OCI-LY1 (cell line): ENCODE results near the gene PSMB10.

ENCODE experiments used
- H2AFZ ChIP-seq: fragments of 200-600 bp; sonication (generic), shearing (Covaris generic); 2 replicates; pipeline ENCODE4 v1.6.0; 2014; ENCODE audit warnings: antibody characterized with exemption, mild to moderate bottlenecking, low read length
- H3F3A ChIP-seq: fragments of 200-600 bp; sonication (generic), shearing (Covaris generic); 2 replicates; pipeline ENCODE4 v1.6.0; 2014; ENCODE audit warnings: mild to moderate bottlenecking, antibody characterized with exemption, low read length, moderate library complexity; ENCODE audit not compliant: insufficient read depth
- H3K27ac ChIP-seq: fragments of 200-600 bp; sonication (generic); 2 replicates; pipeline ENCODE4 v1.5.1; 2014; ENCODE audit warnings: low read length, mixed run types, mild to moderate bottlenecking, low read depth; ENCODE audit not compliant: poor library complexity, severe bottlenecking
- H3K27me3 ChIP-seq: fragments of 200-600 bp; sonication (generic); 2 replicates; pipeline ENCODE4 v1.6.0; 2014; ENCODE audit warnings: antibody characterized with exemption, mild to moderate bottlenecking, low read length, moderate library complexity; ENCODE audit not compliant: insufficient read depth
- H3K36me3 ChIP-seq: fragments of 200-600 bp; sonication (generic); 2 replicates; pipeline ENCODE4 v1.6.1; 2014; ENCODE audit warnings: mild to moderate bottlenecking, antibody characterized with exemption, low read length, moderate library complexity, mixed read lengths; ENCODE audit not compliant: insufficient read depth
- H3K4me1 ChIP-seq: fragments of 200-600 bp; sonication (generic); 2 replicates; pipeline ENCODE4 v1.5.1; 2014; ENCODE audit warnings: mild to moderate bottlenecking, low read length, moderate library complexity; ENCODE audit not compliant: insufficient read depth, severe bottlenecking
- H3K4me2 ChIP-seq: fragments of 200-600 bp; sonication (generic), shearing (Covaris generic); 2 replicates; pipeline ENCODE4 v1.6.1; 2014; ENCODE audit warnings: low read length
- H3K4me3 ChIP-seq: fragments of 200-600 bp; sonication (generic); 2 replicates; pipeline ENCODE4 v1.5.1; 2014; ENCODE audit warnings: low read length, low read depth, mild to moderate bottlenecking, mixed read lengths; ENCODE audit not compliant: poor library complexity, severe bottlenecking
- H3K79me2 ChIP-seq: fragments of 200-600 bp; shearing (Covaris generic); 2 replicates; pipeline ENCODE4 v1.6.1; 2016; ENCODE audit warnings: mixed run types, low read length, mixed read lengths; ENCODE audit not compliant: insufficient read depth
- H3K9ac ChIP-seq: fragments of 200-600 bp; sonication (generic), shearing (Covaris generic); 2 replicates; pipeline ENCODE4 v1.6.1; 2014; ENCODE audit warnings: mild to moderate bottlenecking, low read length, mixed read lengths
- H3K9me2 ChIP-seq: fragments of 200-600 bp; sonication (generic), shearing (Covaris generic); 2 replicates; pipeline ENCODE4 v1.6.1; 2014; ENCODE audit warnings: low read depth, mild to moderate bottlenecking, low read length, mixed read lengths
- H3K9me3 ChIP-seq: fragments of 200-600 bp; shearing (Covaris generic); 2 replicates; pipeline ENCODE4 v1.6.1; 2014; ENCODE audit warnings: low read length, mixed read lengths
- H4K20me1 ChIP-seq: fragments of 200-600 bp; sonication (generic), shearing (Covaris generic); 2 replicates; pipeline ENCODE4 v1.6.0; 2016; ENCODE audit warnings: mild to moderate bottlenecking, low read length; ENCODE audit not compliant: insufficient read depth
- CTCF ChIP-seq: fragments of 200-600 bp; sonication (generic), shearing (Covaris generic); IDR thresholded peaks from 2 replicates; pipeline ENCODE4 v1.5.1; 2017; ENCODE audit warnings: mild to moderate bottlenecking, antibody characterized with exemption, low read length, moderate library complexity, mixed read lengths
- EZH2 ChIP-seq: fragments of 200-600 bp; sonication (generic), shearing (Covaris generic); IDR thresholded peaks from 2 replicates; pipeline ENCODE4 v1.8.0; 2017; ENCODE audit warnings: borderline replicate concordance, mixed run types, mild to moderate bottlenecking, antibody characterized with exemption, low read length, moderate library complexity, mixed read lengths

The PSMB10 gene

DNA sequence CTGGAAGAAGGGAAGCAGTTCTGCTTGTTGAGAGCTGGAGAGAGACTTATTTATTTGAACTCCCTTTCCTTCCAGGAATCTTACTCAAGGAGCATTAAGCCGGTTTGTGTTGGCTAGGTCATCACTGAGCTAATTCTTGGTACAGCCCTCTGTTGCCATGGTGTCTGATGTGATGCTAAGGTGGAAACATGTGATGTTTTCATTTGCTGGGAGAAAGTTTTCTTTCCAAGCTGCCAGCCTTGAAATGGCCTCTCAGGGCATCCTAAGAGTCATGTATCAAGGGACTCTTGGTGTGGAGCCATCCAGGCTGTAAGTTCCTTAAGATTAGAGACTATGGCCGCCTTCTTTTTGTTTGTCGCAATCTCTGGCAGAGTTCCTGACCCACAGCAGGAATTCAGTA is 39.4 kb downstream of the PSMB10 start:
- Histone ChIP-seq H3K9me3 (no peaks in the 10 kb centered on the region), H3K9ac (no peak overlapping the region), H3K36me3 (no peaks in the 10 kb centered on the region), H3K4me3 (no peak overlapping the region), H3K9me2 (no peaks in the 10 kb centered on the region), H3F3A (no peaks in the 10 kb centered on the region), H4K20me1 (no peaks in the 10 kb centered on the region), H3K4me1 (peaks cover 17% of the 10 kb centered on the region), H3K4me2 (no peak overlapping the region), H2AFZ (no peak overlapping the region), H3K27me3 (no peaks in the 10 kb centered on the region), H3K27ac (no peak overlapping the region), H3K79me2 (peaks cover 19% of the 10 kb centered on the region)
- TF ChIP-seq CTCF (no peak), EZH2 (no peak)

DNA sequence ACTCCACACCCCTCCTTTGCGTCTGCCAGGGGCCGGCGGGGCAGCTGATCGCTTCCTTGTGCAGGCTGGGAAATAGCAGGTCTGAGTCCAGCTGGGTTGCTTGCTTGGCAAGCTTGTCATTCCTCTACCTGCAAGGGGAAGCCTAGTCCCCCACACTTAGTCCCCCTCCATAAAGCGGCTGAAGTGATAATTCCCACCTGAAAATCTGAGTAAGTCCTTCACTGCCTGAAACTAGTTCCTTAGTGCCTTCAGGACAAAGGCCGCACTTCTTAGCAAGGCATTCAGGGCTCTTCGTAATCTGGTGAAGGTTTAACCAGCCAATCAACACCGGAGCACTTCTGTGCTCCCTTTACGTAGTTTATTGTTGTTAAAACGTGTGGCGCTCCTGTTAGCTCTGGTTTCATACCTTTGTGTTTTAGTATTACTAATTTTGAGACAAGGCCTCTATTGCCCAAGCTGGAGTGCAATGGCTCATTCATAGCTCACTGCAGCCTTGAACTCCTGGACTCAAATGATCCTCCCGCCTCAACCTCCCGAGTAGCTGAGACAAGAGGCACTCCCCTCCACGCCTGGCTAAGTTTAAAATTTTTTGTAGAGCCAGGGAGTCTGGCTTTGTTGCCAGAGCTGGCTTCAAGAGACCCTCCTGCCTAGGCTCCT is 42.8 kb downstream of the PSMB10 start:
- H3F3A ChIP-seq = no peaks in the 10 kb centered on the region
- no peaks in the 10 kb centered on the region for H3K36me3 ChIP-seq
- H3K27ac ChIP-seq = no peak overlapping the region
- no peaks in the 10 kb centered on the region for H4K20me1 ChIP-seq
- peaks cover 19% of the 10 kb centered on the region for H3K79me2 ChIP-seq
- H3K9ac ChIP-seq = peak overlapping the region; percentile 88
- TF ChIP-seq EZH2 (no peak), CTCF (no peak)
- H3K27me3 ChIP-seq = no peaks in the 10 kb centered on the region
- no peaks in the 10 kb centered on the region for H3K9me3 ChIP-seq
- H2AFZ ChIP-seq = no peak overlapping the region
- peaks cover 19% of the 10 kb centered on the region for H3K4me1 ChIP-seq
- H3K4me3 ChIP-seq = peak overlapping the region; percentile 91
- no peaks in the 10 kb centered on the region for H3K9me2 ChIP-seq
- H3K4me2 ChIP-seq = peak overlapping the region; percentile 77

DNA sequence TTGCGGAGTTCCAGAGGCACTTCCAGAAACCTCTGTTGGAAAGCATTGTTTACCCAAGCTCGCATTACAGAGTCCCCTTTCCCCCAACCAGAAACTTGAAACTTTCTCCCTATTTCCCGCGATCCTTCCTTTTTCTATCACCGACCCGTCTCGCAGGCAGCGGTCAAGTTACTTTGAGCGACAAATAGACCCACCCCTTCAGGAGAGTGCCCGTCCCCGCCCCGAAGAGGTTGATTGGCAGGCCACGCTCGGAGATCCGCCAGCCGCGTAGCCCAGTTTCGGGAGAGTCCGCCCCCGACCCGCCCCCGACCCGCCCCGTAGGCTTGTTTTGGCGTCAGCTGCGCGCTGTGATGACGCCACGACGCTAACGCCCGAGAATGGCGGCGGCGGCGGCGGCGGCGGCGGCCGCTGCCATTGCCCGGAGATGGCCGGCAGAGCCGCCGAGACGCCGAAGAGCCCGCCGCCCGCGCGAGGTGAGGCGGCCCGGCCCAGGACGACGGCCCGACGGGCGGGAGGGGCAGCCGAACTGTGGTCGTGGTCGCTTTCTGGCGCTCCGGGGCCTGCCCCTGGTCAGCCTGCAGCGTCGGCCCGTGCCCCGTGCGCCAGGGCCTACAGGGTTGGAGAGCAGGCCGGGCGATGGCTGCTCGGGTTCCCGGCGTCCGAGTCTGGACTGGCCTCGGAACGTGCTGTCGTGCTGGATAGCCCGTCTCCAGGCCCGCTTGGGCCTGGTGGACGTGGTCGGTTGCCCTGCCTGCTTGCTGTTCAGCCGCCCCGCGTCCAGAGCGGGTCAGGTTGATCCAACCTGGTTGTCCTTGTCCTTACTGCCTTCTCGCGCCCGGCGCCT is 43.5 kb downstream of the PSMB10 start, which contains the start of gene PSKH1:
Gene PSKH1, plus strand, starts transcription at position 356 of the 844 bp plus-strand sequence. CDS start 15,496 bp downstream, outside the sequence.
- no peaks in the 10 kb centered on the region for H3K36me3 ChIP-seq
- no peak within 1 kb of the TSS for H3K27ac ChIP-seq
- peak within 1 kb of the TSS; percentile 88 for H3K9ac ChIP-seq
- no peaks in the 10 kb centered on the region for H3K9me3 ChIP-seq
- H3K79me2 ChIP-seq = peaks cover 19% of the 10 kb centered on the region
- peak within 1 kb of the TSS; percentile 78 for H3K4me2 ChIP-seq
- H3K4me1 ChIP-seq = peaks cover 19% of the 10 kb centered on the region
- no peak for TF ChIP-seq CTCF
- no peak for TF ChIP-seq EZH2
- no peaks in the 10 kb centered on the region for H3K9me2 ChIP-seq
- H3K27me3 ChIP-seq = no peaks in the 10 kb centered on the region
- H3K4me3 ChIP-seq = peak within 1 kb of the TSS; percentile 91
- H2AFZ ChIP-seq = no peak within 1 kb of the TSS
- H3F3A ChIP-seq = no peaks in the 10 kb centered on the region
- no peaks in the 10 kb centered on the region for H4K20me1 ChIP-seq
